HEK293 (cell line): Measurements from ENCODE around the gene R3HDM2.

ENCODE experiments used
- CTCF ChIA-PET: fragments of 350-600 bp; formaldehyde crosslinking; extraction: SDS; loops from one replicate; lab custom pipeline; 2021; ENCODE audit warnings: antibody characterized with exemption; lab: Yijun Ruan, JAX
- POLR2A ChIA-PET: fragments of 300-600 bp; formaldehyde crosslinking; extraction: SDS; loops from one replicate; lab custom pipeline; 2020; ENCODE audit warnings: antibody characterized with exemption, inconsistent platforms; lab: Yijun Ruan, JAX
- H3K27ac ChIP-seq: fragments of 200-500 bp; sonication (Bioruptor generic); 2 replicates; pipeline ENCODE4 v1.5.1; 2014; ENCODE audit warnings: low read depth, low read length, control low read depth, inconsistent platforms; ENCODE audit errors: extremely low read depth
- H3K36me3 ChIP-seq, 2 experiments: fragments of 200-500 bp in 1 of 2; sonication (Bioruptor generic) in 1 of 2; 1 replicate in 1 of 2; 2 replicates in 1 of 2; pipeline ENCODE4 v1.5.1; 2014 to 2017; ENCODE audit warnings: inconsistent platforms in 2 of 2, low read length in 2 of 2; ENCODE audit not compliant: control insufficient read depth in 2 of 2, insufficient read depth in 1 of 2
- H3K4me1 ChIP-seq: fragments of 200-500 bp; sonication (Bioruptor generic); 2 replicates; pipeline ENCODE4 v1.5.1; 2014; ENCODE audit warnings: mild to moderate bottlenecking, low read length, inconsistent platforms; ENCODE audit not compliant: control insufficient read depth, insufficient read depth
- H3K4me3 ChIP-seq: 2 replicates; pipeline ENCODE4 v1.5.1; 2011; ENCODE audit warnings: low read depth, mild to moderate bottlenecking, control low read depth, low read length, moderate library complexity
- H3K9me3 ChIP-seq: fragments of 200-500 bp; sonication (Bioruptor generic); 2 replicates; pipeline ENCODE4 v1.5.1; 2014; ENCODE audit warnings: low read depth, low read length, inconsistent platforms; ENCODE audit not compliant: control insufficient read depth, insufficient read depth
- EGR2 ChIP-seq: fragments of 450-650 bp; formaldehyde crosslinking; IDR thresholded peaks from 2 replicates; pipeline ENCODE4 v1.5.1; 2016; ENCODE audit warnings: low read depth, missing biosample characterization, missing genetic modification characterization
- GLIS1 ChIP-seq: fragments of 450-650 bp; formaldehyde crosslinking; IDR thresholded peaks from 2 replicates; pipeline ENCODE4 v1.5.1; 2016; ENCODE audit warnings: missing biosample characterization, missing genetic modification characterization
- HOXA7 ChIP-seq: sonication (generic); formaldehyde crosslinking; IDR thresholded peaks from 2 replicates; pipeline ENCODE4 v1.8.1; 2022; ENCODE audit warnings: missing genetic modification reagents, borderline replicate concordance
- IKZF3 ChIP-seq: fragments of 450-650 bp; IDR thresholded peaks from 2 replicates; pipeline ENCODE4 v1.5.0; 2018; ENCODE audit warnings: missing biosample characterization, mild to moderate bottlenecking, missing genetic modification characterization, moderate library complexity
- MEIS1 ChIP-seq: sonication (generic); formaldehyde crosslinking; IDR thresholded peaks from 2 replicates; pipeline ENCODE4 v1.8.1; 2022; ENCODE audit warnings: missing genetic modification reagents, mild to moderate bottlenecking, borderline replicate concordance
- PRDM1 ChIP-seq: fragments of 450-650 bp; formaldehyde crosslinking; IDR thresholded peaks from 2 replicates; pipeline ENCODE4; 2016; ENCODE audit warnings: missing biosample characterization, missing genetic modification characterization
- SP3 ChIP-seq: fragments of 450-650 bp; formaldehyde crosslinking; IDR thresholded peaks from 2 replicates; pipeline ENCODE4 v1.5.1; 2016; ENCODE audit warnings: missing biosample characterization, missing genetic modification characterization
- ZFHX2 ChIP-seq: fragments of 450-650 bp; formaldehyde crosslinking; conservative IDR thresholded peaks from 2 replicates; pipeline ENCODE4 v1.5.1; 2016; ENCODE audit warnings: missing biosample characterization, missing genetic modification characterization
- ZNF155 ChIP-seq: fragments of 450-650 bp; formaldehyde crosslinking; IDR thresholded peaks from 2 replicates; pipeline ENCODE4 v1.5.1; 2016; ENCODE audit warnings: missing biosample characterization, missing genetic modification characterization
- ZNF157 ChIP-seq: fragments of 450-650 bp; formaldehyde crosslinking; IDR thresholded peaks from 2 replicates; pipeline ENCODE4 v1.5.1; 2016; ENCODE audit warnings: missing biosample characterization, missing genetic modification characterization
- ZNF600 ChIP-seq: fragments of 450-650 bp; formaldehyde crosslinking; IDR thresholded peaks from 2 replicates; pipeline ENCODE4 v1.5.1; 2016; ENCODE audit warnings: missing biosample characterization, missing genetic modification characterization
- ZNF624 ChIP-seq: fragments of 450-650 bp; formaldehyde crosslinking; IDR thresholded peaks from 2 replicates; pipeline ENCODE4 v1.5.1; 2017; ENCODE audit warnings: missing biosample characterization, missing genetic modification characterization
- ZNF654 ChIP-seq: fragments of 450-650 bp; formaldehyde crosslinking; IDR thresholded peaks from 2 replicates; pipeline ENCODE4 v1.5.1; 2016; ENCODE audit warnings: low read depth, missing biosample characterization, missing genetic modification characterization
- TF ChIP-seq, protein P1 (sequence below): fragments of 450-650 bp; IDR thresholded peaks from 2 replicates; pipeline ENCODE4 v1.5.1; 2018; ENCODE audit warnings: missing biosample characterization, missing genetic modification characterization
- TF ChIP-seq, protein P2 (sequence below): fragments of 450-650 bp; formaldehyde crosslinking; IDR thresholded peaks from 2 replicates; pipeline ENCODE4 v1.5.1; 2016; ENCODE audit warnings: missing biosample characterization, missing genetic modification characterization
- TF ChIP-seq, protein P3 (sequence below): fragments of 450-650 bp; formaldehyde crosslinking; IDR thresholded peaks from 2 replicates; pipeline ENCODE4 v1.5.1; 2016; ENCODE audit warnings: missing biosample characterization, missing genetic modification characterization, borderline replicate concordance
- TF ChIP-seq, protein P4 (sequence below): fragments of 450-650 bp; formaldehyde crosslinking; IDR thresholded peaks from 2 replicates; pipeline ENCODE4 v1.5.1; 2017; ENCODE audit warnings: missing biosample characterization, missing genetic modification characterization
- TF ChIP-seq, protein P5 (sequence below): fragments of 450-650 bp; formaldehyde crosslinking; IDR thresholded peaks from 2 replicates; pipeline ENCODE4 v1.5.1; 2017; ENCODE audit warnings: missing biosample characterization, missing genetic modification characterization

The R3HDM2 gene

DNA sequence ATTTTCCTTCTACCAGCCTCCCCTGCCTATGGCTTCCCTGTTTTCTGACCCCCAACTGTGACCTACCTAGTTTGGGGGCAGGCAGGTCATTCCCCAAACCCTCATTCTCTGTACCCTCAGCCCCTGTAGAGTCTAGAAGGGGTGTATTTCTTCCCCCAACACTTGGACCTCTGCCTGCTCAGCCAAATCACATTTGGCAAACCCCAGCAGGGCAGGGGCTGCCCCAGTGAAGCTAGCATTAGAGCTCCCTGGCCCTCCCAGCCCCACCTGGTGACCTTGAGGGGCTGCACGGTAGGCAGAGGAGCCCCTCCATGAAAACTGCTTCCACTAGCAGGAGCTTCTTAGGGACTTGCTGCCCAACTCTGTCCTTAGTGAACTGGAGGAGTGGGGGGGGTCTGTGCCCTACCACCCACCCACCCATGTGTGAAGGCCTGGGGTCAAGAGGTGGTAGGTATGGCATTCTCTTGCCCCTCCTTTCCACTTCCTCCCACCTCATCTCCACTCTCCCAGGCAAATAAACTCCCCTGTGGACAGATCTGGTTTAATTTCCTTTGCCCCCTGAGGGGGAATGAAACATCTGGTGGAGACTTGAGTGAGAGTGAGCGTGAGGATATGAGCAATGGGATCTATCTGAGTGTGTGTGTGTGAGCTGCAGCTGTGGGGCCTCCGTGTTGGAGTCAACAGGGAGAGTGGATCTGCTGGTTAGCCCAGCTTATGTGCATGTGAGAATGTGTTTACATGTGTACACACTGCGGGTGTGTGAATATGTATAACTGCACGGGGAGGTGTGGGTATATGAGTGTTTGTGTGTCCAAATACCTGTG, 212.6 kb downstream of the R3HDM2 start:
- POLR2A ChIA-PET: interaction anchor here (0.7 to 4.8 kb wide), 5 partner anchors 9 to 24 kb away, joined by 3 to 44 read pairs (median 7); partner anchors contain the start of gene SHMT2
- H3K4me3 ChIP-seq: no peak overlapping the region
- peaks cover 5% of the 10 kb centered on the region for H3K4me1 ChIP-seq

DNA sequence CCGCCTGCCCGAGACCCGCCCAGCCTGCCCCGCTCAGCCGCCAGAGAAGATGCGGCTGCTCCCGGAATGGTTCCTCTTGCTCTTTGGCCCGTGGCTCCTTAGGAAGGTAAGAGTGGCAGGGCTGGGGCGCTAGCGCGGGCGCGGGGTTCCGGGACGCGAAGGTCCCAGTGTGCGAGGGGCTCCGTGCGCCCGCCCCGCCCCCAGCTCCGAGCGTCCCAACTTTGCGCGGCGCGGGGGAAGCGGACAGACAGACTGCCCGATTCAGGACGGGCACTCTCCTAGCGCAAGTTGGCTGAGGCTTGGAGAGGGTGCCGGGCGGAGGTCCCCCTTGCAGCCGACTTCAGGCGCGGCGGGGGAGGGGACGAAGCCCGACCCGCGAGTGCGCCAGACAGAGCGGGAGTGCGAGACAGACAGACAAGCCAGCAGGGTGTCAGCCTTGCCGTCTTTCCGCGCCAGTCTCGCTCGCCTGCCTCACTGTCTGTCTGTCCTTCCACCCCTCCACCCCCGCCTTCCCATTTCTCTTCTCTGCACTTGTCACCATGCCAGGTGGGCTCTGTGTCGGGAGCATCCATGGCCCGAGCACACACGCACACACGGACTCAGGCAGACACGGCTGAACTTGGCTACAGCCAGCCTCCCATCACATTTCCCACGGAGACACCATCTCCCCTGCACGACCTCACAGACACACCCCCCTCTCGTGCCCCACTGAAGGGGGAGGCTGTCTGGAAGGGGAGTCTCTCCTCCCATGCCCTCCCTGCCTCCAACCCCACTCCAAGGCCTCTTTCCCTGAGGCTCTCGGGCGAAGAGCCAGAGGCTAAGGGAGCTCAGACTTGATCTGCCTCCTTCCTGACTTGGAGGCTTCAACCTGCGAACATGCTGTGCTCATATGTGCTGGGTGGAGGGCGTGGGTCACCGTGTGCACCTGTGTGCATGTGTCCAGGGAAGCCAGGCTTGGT, 213.6 kb downstream of the R3HDM2 start:
- Histone ChIP-seq H3K4me1 (peaks cover 5% of the 10 kb centered on the region), H3K27ac (peak overlapping the region; percentile 74; the same call in 1 of the 2 replicates), H3K36me3 (peaks cover 0 to 8% of the 10 kb centered on the region in 2 experiments; a peak in 1 of 3 replicates), H3K9me3 (no peaks in the 10 kb centered on the region), H3K4me3 (peak overlapping the region; percentile 61)
- ChIA-PET CTCF (interaction anchor here (0.5 to 8.8 kb wide), 5 partner anchors 20 to 236 kb away, joined by 3 to 628 read pairs (median 7); partner anchors contain the start of genes INHBC, INHBE and SHMT2), POLR2A (interaction anchor here (1.1 to 4.8 kb wide), 4 partner anchors 10 to 25 kb away, joined by 4 to 44 read pairs (median 10); partner anchors contain the start of gene SHMT2)
- TF ChIP-seq MEIS1 (CRISPR knock-in tag) (no peak), SP3 (tag by site-specific recombination) (peak; percentile 25), ZNF157 (no peak), ZNF654 (tag by site-specific recombination) (no peak)
- TF ChIP-seq, protein P1, sequence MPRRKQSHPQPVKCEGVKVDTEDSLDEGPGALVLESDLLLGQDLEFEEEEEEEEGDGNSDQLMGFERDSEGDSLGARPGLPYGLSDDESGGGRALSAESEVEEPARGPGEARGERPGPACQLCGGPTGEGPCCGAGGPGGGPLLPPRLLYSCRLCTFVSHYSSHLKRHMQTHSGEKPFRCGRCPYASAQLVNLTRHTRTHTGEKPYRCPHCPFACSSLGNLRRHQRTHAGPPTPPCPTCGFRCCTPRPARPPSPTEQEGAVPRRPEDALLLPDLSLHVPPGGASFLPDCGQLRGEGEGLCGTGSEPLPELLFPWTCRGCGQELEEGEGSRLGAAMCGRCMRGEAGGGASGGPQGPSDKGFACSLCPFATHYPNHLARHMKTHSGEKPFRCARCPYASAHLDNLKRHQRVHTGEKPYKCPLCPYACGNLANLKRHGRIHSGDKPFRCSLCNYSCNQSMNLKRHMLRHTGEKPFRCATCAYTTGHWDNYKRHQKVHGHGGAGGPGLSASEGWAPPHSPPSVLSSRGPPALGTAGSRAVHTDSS: no peak
- TF ChIP-seq, protein P2, sequence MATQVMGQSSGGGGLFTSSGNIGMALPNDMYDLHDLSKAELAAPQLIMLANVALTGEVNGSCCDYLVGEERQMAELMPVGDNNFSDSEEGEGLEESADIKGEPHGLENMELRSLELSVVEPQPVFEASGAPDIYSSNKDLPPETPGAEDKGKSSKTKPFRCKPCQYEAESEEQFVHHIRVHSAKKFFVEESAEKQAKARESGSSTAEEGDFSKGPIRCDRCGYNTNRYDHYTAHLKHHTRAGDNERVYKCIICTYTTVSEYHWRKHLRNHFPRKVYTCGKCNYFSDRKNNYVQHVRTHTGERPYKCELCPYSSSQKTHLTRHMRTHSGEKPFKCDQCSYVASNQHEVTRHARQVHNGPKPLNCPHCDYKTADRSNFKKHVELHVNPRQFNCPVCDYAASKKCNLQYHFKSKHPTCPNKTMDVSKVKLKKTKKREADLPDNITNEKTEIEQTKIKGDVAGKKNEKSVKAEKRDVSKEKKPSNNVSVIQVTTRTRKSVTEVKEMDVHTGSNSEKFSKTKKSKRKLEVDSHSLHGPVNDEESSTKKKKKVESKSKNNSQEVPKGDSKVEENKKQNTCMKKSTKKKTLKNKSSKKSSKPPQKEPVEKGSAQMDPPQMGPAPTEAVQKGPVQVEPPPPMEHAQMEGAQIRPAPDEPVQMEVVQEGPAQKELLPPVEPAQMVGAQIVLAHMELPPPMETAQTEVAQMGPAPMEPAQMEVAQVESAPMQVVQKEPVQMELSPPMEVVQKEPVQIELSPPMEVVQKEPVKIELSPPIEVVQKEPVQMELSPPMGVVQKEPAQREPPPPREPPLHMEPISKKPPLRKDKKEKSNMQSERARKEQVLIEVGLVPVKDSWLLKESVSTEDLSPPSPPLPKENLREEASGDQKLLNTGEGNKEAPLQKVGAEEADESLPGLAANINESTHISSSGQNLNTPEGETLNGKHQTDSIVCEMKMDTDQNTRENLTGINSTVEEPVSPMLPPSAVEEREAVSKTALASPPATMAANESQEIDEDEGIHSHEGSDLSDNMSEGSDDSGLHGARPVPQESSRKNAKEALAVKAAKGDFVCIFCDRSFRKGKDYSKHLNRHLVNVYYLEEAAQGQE: no peak
- TF ChIP-seq, protein P3, sequence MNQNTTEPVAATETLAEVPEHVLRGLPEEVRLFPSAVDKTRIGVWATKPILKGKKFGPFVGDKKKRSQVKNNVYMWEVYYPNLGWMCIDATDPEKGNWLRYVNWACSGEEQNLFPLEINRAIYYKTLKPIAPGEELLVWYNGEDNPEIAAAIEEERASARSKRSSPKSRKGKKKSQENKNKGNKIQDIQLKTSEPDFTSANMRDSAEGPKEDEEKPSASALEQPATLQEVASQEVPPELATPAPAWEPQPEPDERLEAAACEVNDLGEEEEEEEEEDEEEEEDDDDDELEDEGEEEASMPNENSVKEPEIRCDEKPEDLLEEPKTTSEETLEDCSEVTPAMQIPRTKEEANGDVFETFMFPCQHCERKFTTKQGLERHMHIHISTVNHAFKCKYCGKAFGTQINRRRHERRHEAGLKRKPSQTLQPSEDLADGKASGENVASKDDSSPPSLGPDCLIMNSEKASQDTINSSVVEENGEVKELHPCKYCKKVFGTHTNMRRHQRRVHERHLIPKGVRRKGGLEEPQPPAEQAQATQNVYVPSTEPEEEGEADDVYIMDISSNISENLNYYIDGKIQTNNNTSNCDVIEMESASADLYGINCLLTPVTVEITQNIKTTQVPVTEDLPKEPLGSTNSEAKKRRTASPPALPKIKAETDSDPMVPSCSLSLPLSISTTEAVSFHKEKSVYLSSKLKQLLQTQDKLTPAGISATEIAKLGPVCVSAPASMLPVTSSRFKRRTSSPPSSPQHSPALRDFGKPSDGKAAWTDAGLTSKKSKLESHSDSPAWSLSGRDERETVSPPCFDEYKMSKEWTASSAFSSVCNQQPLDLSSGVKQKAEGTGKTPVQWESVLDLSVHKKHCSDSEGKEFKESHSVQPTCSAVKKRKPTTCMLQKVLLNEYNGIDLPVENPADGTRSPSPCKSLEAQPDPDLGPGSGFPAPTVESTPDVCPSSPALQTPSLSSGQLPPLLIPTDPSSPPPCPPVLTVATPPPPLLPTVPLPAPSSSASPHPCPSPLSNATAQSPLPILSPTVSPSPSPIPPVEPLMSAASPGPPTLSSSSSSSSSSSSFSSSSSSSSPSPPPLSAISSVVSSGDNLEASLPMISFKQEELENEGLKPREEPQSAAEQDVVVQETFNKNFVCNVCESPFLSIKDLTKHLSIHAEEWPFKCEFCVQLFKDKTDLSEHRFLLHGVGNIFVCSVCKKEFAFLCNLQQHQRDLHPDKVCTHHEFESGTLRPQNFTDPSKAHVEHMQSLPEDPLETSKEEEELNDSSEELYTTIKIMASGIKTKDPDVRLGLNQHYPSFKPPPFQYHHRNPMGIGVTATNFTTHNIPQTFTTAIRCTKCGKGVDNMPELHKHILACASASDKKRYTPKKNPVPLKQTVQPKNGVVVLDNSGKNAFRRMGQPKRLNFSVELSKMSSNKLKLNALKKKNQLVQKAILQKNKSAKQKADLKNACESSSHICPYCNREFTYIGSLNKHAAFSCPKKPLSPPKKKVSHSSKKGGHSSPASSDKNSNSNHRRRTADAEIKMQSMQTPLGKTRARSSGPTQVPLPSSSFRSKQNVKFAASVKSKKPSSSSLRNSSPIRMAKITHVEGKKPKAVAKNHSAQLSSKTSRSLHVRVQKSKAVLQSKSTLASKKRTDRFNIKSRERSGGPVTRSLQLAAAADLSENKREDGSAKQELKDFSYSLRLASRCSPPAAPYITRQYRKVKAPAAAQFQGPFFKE (tag by site-specific recombination): no peak

More for the DNA sequence above, 212.6 kb downstream of the R3HDM2 start:
- peak; percentile 38; the same call in 1 of the 2 replicates for TF ChIP-seq GLIS1 (tag by site-specific recombination)
- TF ChIP-seq, protein P4, sequence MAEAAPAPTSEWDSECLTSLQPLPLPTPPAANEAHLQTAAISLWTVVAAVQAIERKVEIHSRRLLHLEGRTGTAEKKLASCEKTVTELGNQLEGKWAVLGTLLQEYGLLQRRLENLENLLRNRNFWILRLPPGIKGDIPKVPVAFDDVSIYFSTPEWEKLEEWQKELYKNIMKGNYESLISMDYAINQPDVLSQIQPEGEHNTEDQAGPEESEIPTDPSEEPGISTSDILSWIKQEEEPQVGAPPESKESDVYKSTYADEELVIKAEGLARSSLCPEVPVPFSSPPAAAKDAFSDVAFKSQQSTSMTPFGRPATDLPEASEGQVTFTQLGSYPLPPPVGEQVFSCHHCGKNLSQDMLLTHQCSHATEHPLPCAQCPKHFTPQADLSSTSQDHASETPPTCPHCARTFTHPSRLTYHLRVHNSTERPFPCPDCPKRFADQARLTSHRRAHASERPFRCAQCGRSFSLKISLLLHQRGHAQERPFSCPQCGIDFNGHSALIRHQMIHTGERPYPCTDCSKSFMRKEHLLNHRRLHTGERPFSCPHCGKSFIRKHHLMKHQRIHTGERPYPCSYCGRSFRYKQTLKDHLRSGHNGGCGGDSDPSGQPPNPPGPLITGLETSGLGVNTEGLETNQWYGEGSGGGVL (tag by site-specific recombination): peak; percentile 34
- peak; percentile 66 for TF ChIP-seq ZFHX2 (tag by site-specific recombination)
- peak; percentile 67 for TF ChIP-seq ZNF600
- TF ChIP-seq, protein P5, sequence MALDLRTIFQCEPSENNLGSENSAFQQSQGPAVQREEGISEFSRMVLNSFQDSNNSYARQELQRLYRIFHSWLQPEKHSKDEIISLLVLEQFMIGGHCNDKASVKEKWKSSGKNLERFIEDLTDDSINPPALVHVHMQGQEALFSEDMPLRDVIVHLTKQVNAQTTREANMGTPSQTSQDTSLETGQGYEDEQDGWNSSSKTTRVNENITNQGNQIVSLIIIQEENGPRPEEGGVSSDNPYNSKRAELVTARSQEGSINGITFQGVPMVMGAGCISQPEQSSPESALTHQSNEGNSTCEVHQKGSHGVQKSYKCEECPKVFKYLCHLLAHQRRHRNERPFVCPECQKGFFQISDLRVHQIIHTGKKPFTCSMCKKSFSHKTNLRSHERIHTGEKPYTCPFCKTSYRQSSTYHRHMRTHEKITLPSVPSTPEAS: peak; percentile 25; the same call in 1 of the 2 replicates
- no peak for TF ChIP-seq ZNF155 (tag by site-specific recombination)
- TF ChIP-seq EGR2: peak; percentile 64
- peak; percentile 69; the same call in 1 of the 2 replicates for TF ChIP-seq PRDM1 (tag by site-specific recombination)
- 0 out of 2 replicates have a peak, but pooled peaks have one; percentile 8 for TF ChIP-seq IKZF3 (tag by site-specific recombination)
- no peak for TF ChIP-seq HOXA7 (CRISPR knock-in tag)
- no peak for TF ChIP-seq ZNF624
- CTCF ChIA-PET: interaction anchor here (0.6 to 8.8 kb wide), 3 partner anchors 19 to 106 kb away, joined by 3 to 628 read pairs (median 4); partner anchors contain the start of gene SHMT2
- Histone ChIP-seq H3K9me3 (no peaks in the 10 kb centered on the region), H3K36me3 (peaks cover 0 to 3% of the 10 kb centered on the region in 2 experiments; a peak in 1 of 3 replicates), H3K27ac (no peak overlapping the region)
